GM12878 (cell line): Measurements from ENCODE around the gene AKT1. TPM values are rescaled to one million over a fixed set of nuclear protein-coding genes. Genes with fewer than 3 reads are reported as not detected.

Experiments used
- ATAC-seq: fragments of 200-7000 bp; cut with Tn5 transposase; 3 replicates; pipeline ENCODE4 v1.9.1; 2020; ENCODE audit warnings: mild to moderate bottlenecking, moderate library complexity
- BruUV-seq: library from RNA; stranded (reverse); fragments of 400-500 nt; replicated peaks from 2 replicates; lab custom pipeline; 2021; lab: Mats Ljungman, UMichigan
- CTCF ChIA-PET: fragments of 300-600 bp; sonication (Branson Sonifier 250); formaldehyde crosslinking; extraction: SDS; loops from one replicate; lab custom pipeline; 2021; ENCODE audit warnings: inconsistent platforms; lab: Yijun Ruan, JAX
- POLR2A ChIA-PET: fragments of 350-600 bp; formaldehyde crosslinking; extraction: SDS; loops from one replicate; lab custom pipeline; 2021; ENCODE audit warnings: inconsistent platforms; lab: Charles Lee
- RAD21 ChIA-PET: fragments of 300-600 bp; sonication (Branson Sonifier 250); formaldehyde crosslinking; loops from one replicate; lab custom pipeline; 2023; ENCODE audit warnings: antibody characterized with exemption; ENCODE audit not compliant: unreplicated experiment; lab: Charles Lee
- SMC1A ChIA-PET: fragments of 300-600 bp; sonication (Branson Sonifier 250); formaldehyde crosslinking; loops from one replicate; lab custom pipeline; 2023; ENCODE audit not compliant: unreplicated experiment, uncharacterized antibody; lab: Charles Lee
- DNase-seq: peaks from one replicate; pipeline ENCODE4 v3.0.0-alpha.2; 2011; ENCODE audit warnings: low read depth, low spot score
- FAIRE-seq: peaks from 3 replicates; lab custom pipeline; 2011; peaks lifted over from hg19 to GRCh38; lab: Jason Lieb, UNC
- H2AFZ ChIP-seq: 2 replicates; pipeline ENCODE4 v1.6.0; 2011; ENCODE audit warnings: low read depth, low read length, control low read depth; ENCODE audit not compliant: control insufficient read depth
- H3K27ac ChIP-seq: 2 replicates; pipeline ENCODE4 v1.5.1; 2011; ENCODE audit warnings: control low read depth; ENCODE audit not compliant: control insufficient read depth, insufficient read depth
- H3K27me3 ChIP-seq, 2 experiments: replicated peaks in 1 of 2; 2 replicates each; pipeline versions ENCODE4 v1.6.0 to v1.6.1; 2011; ENCODE audit warnings: low read length in 1 of 2; ENCODE audit not compliant: control insufficient read depth in 2 of 2, insufficient read depth in 2 of 2
- H3K36me3 ChIP-seq, 2 experiments: 2 replicates each; pipeline ENCODE4 v1.5.1; 2011; ENCODE audit warnings: low read length in 1 of 2; ENCODE audit not compliant: control insufficient read depth in 2 of 2, insufficient read depth in 2 of 2
- H3K4me1 ChIP-seq: 2 replicates; pipeline ENCODE4 v1.6.1; 2011; ENCODE audit warnings: mild to moderate bottlenecking, low read length, moderate library complexity, mixed read lengths; ENCODE audit not compliant: control insufficient read depth, insufficient read depth
- H3K4me2 ChIP-seq: 2 replicates; pipeline ENCODE4 v1.6.0; 2011; ENCODE audit warnings: control low read depth; ENCODE audit not compliant: control insufficient read depth, insufficient read depth
- H3K4me3 ChIP-seq: fragments of 200-600 bp; sonication (generic); 2 replicates; pipeline ENCODE4 v1.5.1; 2016
- H3K79me2 ChIP-seq: 2 replicates; pipeline ENCODE4 v1.6.0; 2011; ENCODE audit warnings: low read length; ENCODE audit not compliant: control insufficient read depth, insufficient read depth
- H3K9ac ChIP-seq: 2 replicates; pipeline ENCODE4 v1.8.0; 2011; ENCODE audit warnings: low read length, control low read depth, mixed read lengths; ENCODE audit not compliant: control insufficient read depth, insufficient read depth
- H3K9me3 ChIP-seq: replicated peaks from 3 replicates; pipeline ENCODE4 v1.5.1; 2011; ENCODE audit warnings: mild to moderate bottlenecking, low read length; ENCODE audit not compliant: control insufficient read depth, insufficient read depth
- H4K20me1 ChIP-seq: 2 replicates; pipeline ENCODE4 v1.6.0; 2011; ENCODE audit not compliant: control insufficient read depth, insufficient read depth
- BHLHE40 ChIP-seq, 2 experiments: fragments of 450-650 bp in 1 of 2; IDR thresholded peaks; 2 replicates each; pipeline ENCODE4 v1.6.1; 2011 to 2017; ENCODE audit warnings: low read depth in 2 of 2, borderline replicate concordance in 1 of 2, improper control_type of control experiment in 1 of 2, low read length in 1 of 2, mild to moderate bottlenecking in 1 of 2
- CBX5 ChIP-seq: sonication (generic); IDR thresholded peaks from 2 replicates; pipeline ENCODE4 v1.6.1; 2016; ENCODE audit warnings: low read depth, moderate library complexity, mild to moderate bottlenecking, inconsistent platforms
- ELK1 ChIP-seq: IDR thresholded peaks from 2 replicates; pipeline ENCODE4 v1.6.1; 2012; ENCODE audit warnings: low read depth, low read length, improper control_type of control experiment
- ETV6 ChIP-seq, 2 experiments: fragments of 450-650 bp in 1 of 2; IDR thresholded peaks in 1 of 2; conservative IDR thresholded peaks in 1 of 2; 2 replicates each; pipeline ENCODE4 v1.6.1; 2014; ENCODE audit warnings: antibody characterized with exemption in 1 of 2, borderline replicate concordance in 1 of 2, low read depth in 1 of 2, mild to moderate bottlenecking in 1 of 2, moderate library complexity in 1 of 2
- FOXK2 ChIP-seq: fragments of 450-650 bp; IDR thresholded peaks from 2 replicates; pipeline ENCODE4 v1.6.1; 2017; ENCODE audit warnings: mild to moderate bottlenecking, moderate library complexity
- HDGF ChIP-seq: fragments of 450-650 bp; IDR thresholded peaks from 2 replicates; pipeline ENCODE4 v1.6.1; 2016; ENCODE audit warnings: antibody characterized with exemption
- MLLT1 ChIP-seq: fragments of 450-650 bp; IDR thresholded peaks from 2 replicates; pipeline ENCODE4 v1.6.1; 2016; ENCODE audit warnings: mild to moderate bottlenecking
- NRF1 ChIP-seq: conservative IDR thresholded peaks from 2 replicates; pipeline ENCODE4 v1.6.1; 2011; ENCODE audit warnings: mild to moderate bottlenecking, low read depth, low read length, improper control_type of control experiment
- POLR2A ChIP-seq: IDR thresholded peaks from 2 replicates; pipeline ENCODE4 v1.6.1; 2011; ENCODE audit warnings: low read depth, mild to moderate bottlenecking, low read length
- POLR2AphosphoS5 ChIP-seq: IDR thresholded peaks from 2 replicates; pipeline ENCODE4 v1.6.1; 2011; ENCODE audit warnings: mild to moderate bottlenecking, low read length, inconsistent platforms
- RFX5 ChIP-seq: IDR thresholded peaks from 2 replicates; pipeline ENCODE4 v1.6.1; 2011; ENCODE audit warnings: low read depth, low read length, improper control_type of control experiment
- SMAD5 ChIP-seq: IDR thresholded peaks from 2 replicates; pipeline ENCODE4 v1.6.1; 2016; ENCODE audit warnings: antibody characterized with exemption, low read depth
- SREBF2 ChIP-seq: IDR thresholded peaks from 2 replicates; pipeline ENCODE4 v1.6.1; 2012; ENCODE audit warnings: mild to moderate bottlenecking, low read length
- TAF1 ChIP-seq: IDR thresholded peaks from 2 replicates; pipeline ENCODE4 v1.6.1; 2011; ENCODE audit warnings: mild to moderate bottlenecking, low read depth, low read length, borderline replicate concordance
- TCF3 ChIP-seq: IDR thresholded peaks from 2 replicates; pipeline ENCODE4 v1.6.1; 2012; ENCODE audit warnings: low read depth, mild to moderate bottlenecking, low read length, borderline replicate concordance; ENCODE audit not compliant: insufficient read depth
- ZBTB4 ChIP-seq: fragments of 450-650 bp; formaldehyde crosslinking; IDR thresholded peaks from 2 replicates; pipeline ENCODE4 v1.4.0; 2022; ENCODE audit warnings: mild to moderate bottlenecking, moderate library complexity
- WGBS: methylation state at CpG from one replicate; pipeline ENCODE4 v1.1.6; 2016; ENCODE audit warnings: low lambda C conversion rate; ENCODE audit not compliant: insufficient replicate concordance, insufficient coverage; ENCODE audit errors: missing lambda C conversion rate; 5-methylcytosine and 5-hydroxymethylcytosine counted together
- in situ Hi-C: fragments of 300-500 bp; cut with MboI; formaldehyde crosslinking; loops from 9 replicates; pipeline ENCODE4 v1.14.3; 2018; ENCODE audit warnings: mixed read lengths
- intact Hi-C: fragments of 100-400 bp; cut with micrococcal nuclease; formaldehyde crosslinking; loops from one replicate; pipeline ENCODE4 v1.14.2; 2022; ENCODE audit not compliant: unreplicated experiment
- polyA plus RNA-seq, 11 experiments: library from polyadenylated mRNA; depleted of rRNA in 4 of 11; unstranded in 6 of 11; stranded (reverse) in 5 of 11; fragments of >200 nt; fragmentation: Nextera tagmentation in 4 of 11; fragmentation: Illumina TruSeq in 1 of 11; extraction: Ambion mirVana in 4 of 11; extraction: Trizol in 1 of 11; gene quantifications; 1 replicate in 1 of 11; 2 replicates in 10 of 11; pipeline versions ENCODE4 v1.2.1 to v1.2.3, GENCODE V29; 2011 to 2016; ENCODE audit warnings: inconsistent platforms in 2 of 11, missing spikeins in 2 of 11, low read depth in 1 of 11
- total RNA-seq, 4 experiments: library from RNA; depleted of rRNA in 3 of 4; stranded (reverse); fragments of >200 nt in 3 of 4; fragmentation: Illumina TruSeq in 1 of 4; extraction: Trizol in 1 of 4; gene quantifications; 2 replicates each; pipeline versions ENCODE4 v1.2.1 to v1.2.3, GENCODE V29; 2013 to 2021

The AKT1 gene
- total and polyA plus RNA-seq, 10 of the 15 experiments (the other 5 are each of a cell fraction or from before 2014, with no cell fraction given): 0.63 to 110 (median 58.9) TPM

- no peak for TF ChIP-seq ZBTB4 (CRISPR knock-in tag)
- no peak for TF ChIP-seq FOXK2
- no peak for TF ChIP-seq ELK1
- no peak for TF ChIP-seq TAF1
- no peak for TF ChIP-seq SREBF2
- TF ChIP-seq RFX5: no peak
- no peak for TF ChIP-seq POLR2AphosphoS5
- TF ChIP-seq SMAD5: no peak
Observed at GRCh38 chr14:104784218-104784568, 11.4 kb downstream of the AKT1 start (continued).

- ChIA-PET SMC1A (no interaction called here), POLR2A (no interaction called here), RAD21 (no interaction called here), CTCF (no interaction called here)
- no peak overlapping the region for H3K4me2 ChIP-seq
- H3K27me3 ChIP-seq: no peaks in the 10 kb centered on the region
- no peak for DNase-seq
- no peak overlapping the region for H3K4me3 ChIP-seq
- no peak for ATAC-seq
- peaks cover 3% of the 10 kb centered on the region; the same call in 1 of the 2 replicates for H4K20me1 ChIP-seq
- no peak for FAIRE-seq
- H3K36me3 ChIP-seq: peaks cover 0 to 4% of the 10 kb centered on the region in 2 experiments; a peak in 2 of 4 replicates
- no peak overlapping the region for H3K27ac ChIP-seq
- H2AFZ ChIP-seq: no peak overlapping the region
- in situ Hi-C loops (no loop called here), intact Hi-C loops (no loop called here)
- BruUV-seq: no TSS peak
- H3K4me1 ChIP-seq: no peaks in the 10 kb centered on the region
- no peaks in the 10 kb centered on the region for H3K79me2 ChIP-seq
- 96% methylated on average over 15 of the region's 16 CpGs for WGBS
- H3K9me3 ChIP-seq: no peaks in the 10 kb centered on the region
- no peak overlapping the region for H3K9ac ChIP-seq
- TF ChIP-seq POLR2A (no peak), BHLHE40 (IDR thresholded peaks at IDR 0.05; ENCODE audit: borderline replicate concordance in 1 of 2, low read depth in 2 of 2, low read length in 1 of 2) (no peak), NRF1 (no peak), TCF3 (no peak), CBX5 (no peak), MLLT1 (no peak), ETV6 (conservative IDR thresholded peaks at IDR 0.05 in 1 of 2, IDR thresholded peaks at IDR 0.05 in 1 of 2; ENCODE audit: borderline replicate concordance in 1 of 2, low read depth in 1 of 2) (no peak), HDGF (no peak)
Observed at GRCh38 chr14:104783484-104784217, 11.9 kb downstream of the AKT1 start.
